Ascending aorta (tissue), 2 donors: ENCODE data around the gene ADNP2. TPM values are rescaled to one million over a fixed set of nuclear protein-coding genes. Genes with fewer than 3 reads are reported as not detected.

Experiments
- DNase-seq, 2 donors: peaks; one replicate each; pipeline ENCODE4 v3.0.0-alpha.2; 2019; ENCODE audit warnings: low spot score in 2 of 2
- H3K27ac ChIP-seq, 2 donors: fragments of 200-600 bp; sonication (generic); one replicate each; pipeline ENCODE4 v1.5.1; 2016 to 2017; ENCODE audit warnings: mild to moderate bottlenecking in 1 of 2
- H3K27me3 ChIP-seq: fragments of 200-600 bp; sonication (generic); one replicate; pipeline ENCODE4 v1.5.1; 2017
- H3K36me3 ChIP-seq, 2 donors: fragments of 200-600 bp; sonication (generic); one replicate each; pipeline ENCODE4 v1.5.1; 2016
- H3K4me1 ChIP-seq, 2 donors: fragments of 200-600 bp; sonication (generic); one replicate each; pipeline ENCODE4 v1.5.1; 2016 to 2017; ENCODE audit warnings: mild to moderate bottlenecking in 1 of 2
- H3K4me3 ChIP-seq, 2 donors: fragments of 200-600 bp; sonication (generic); one replicate each; pipeline ENCODE4 v1.5.1; 2016 to 2017; ENCODE audit warnings: mild to moderate bottlenecking in 1 of 2
- H3K9me3 ChIP-seq, 2 donors: fragments of 200-600 bp; sonication (generic); one replicate each; pipeline ENCODE4 v1.5.1; 2016
- CTCF ChIP-seq, 3 experiments: fragments of 200-600 bp in 2 of 3; fragments of 450-650 bp in 1 of 3; sonication (generic) in 2 of 3; IDR thresholded peaks; one replicate each; pipeline ENCODE4 v1.5.1; 2016 to 2019; ENCODE audit warnings: antibody characterized with exemption in 3 of 3, mild to moderate bottlenecking in 1 of 3, moderate library complexity in 1 of 3
- intact Hi-C: fragments of 100-400 bp; cut with DNase I; formaldehyde crosslinking; loops from one replicate; pipeline ENCODE4 v1.15.1; 2023
- total RNA-seq: library from RNA; depleted of rRNA; stranded (reverse); fragments of >200 nt; gene quantifications from one replicate; pipeline ENCODE4 v1.1.0, GENCODE V29; 2016

Gene ADNP2
- total RNA-seq, 1 donor from 2014 or later = 6.8 TPM

GRCh38 chr18:80172056-80172455 is 63.0 kb downstream of the ADNP2 start:
- no peaks in the 10 kb centered on the region for H3K9me3 ChIP-seq
- no peak for DNase-seq
- intact Hi-C loops = no loop called here
- no peak overlapping the region for H3K27ac ChIP-seq
- no peaks in the 10 kb centered on the region for H3K4me1 ChIP-seq
- no peaks in the 10 kb centered on the region for H3K27me3 ChIP-seq
- no peak for TF ChIP-seq CTCF (IDR thresholded peaks at IDR 0.05)
- no peaks in the 10 kb centered on the region for H3K36me3 ChIP-seq
- H3K4me3 ChIP-seq = no peak overlapping the region

GRCh38 chr18:80173060-80173459 is 64.0 kb downstream of the ADNP2 start:
- Histone ChIP-seq H3K4me1 (no peaks in the 10 kb centered on the region), H3K27me3 (no peaks in the 10 kb centered on the region), H3K9me3 (no peaks in the 10 kb centered on the region), H3K36me3 (no peaks in the 10 kb centered on the region), H3K27ac (no peak overlapping the region), H3K4me3 (no peak overlapping the region)
- DNase-seq = no peak
- intact Hi-C loops = no loop called here
- TF ChIP-seq CTCF (IDR thresholded peaks at IDR 0.05) = no peak

- TF ChIP-seq CTCF (IDR thresholded peaks at IDR 0.05) = no peak
- intact Hi-C loops = no loop called here
- Histone ChIP-seq H3K4me1 (no peaks in the 10 kb centered on the region), H3K9me3 (no peaks in the 10 kb centered on the region), H3K4me3 (no peak overlapping the region), H3K27me3 (no peaks in the 10 kb centered on the region), H3K27ac (no peak overlapping the region), H3K36me3 (no peaks in the 10 kb centered on the region)
- DNase-seq = no peak
Measured at GRCh38 chr18:80175451-80176204, 66.6 kb downstream of the ADNP2 start.

- Histone ChIP-seq H3K4me1 (no peaks in the 10 kb centered on the region), H3K4me3 (no peak overlapping the region), H3K27me3 (no peaks in the 10 kb centered on the region), H3K9me3 (no peaks in the 10 kb centered on the region), H3K36me3 (no peaks in the 10 kb centered on the region), H3K27ac (no peak overlapping the region)
- no peak for TF ChIP-seq CTCF (IDR thresholded peaks at IDR 0.05)
- intact Hi-C loops = no loop called here
- no peak for DNase-seq
Measured at GRCh38 chr18:80176334-80177073, 67.4 kb downstream of the ADNP2 start.

- no peaks in the 10 kb centered on the region for H3K9me3 ChIP-seq
- H3K36me3 ChIP-seq = no peaks in the 10 kb centered on the region
- H3K4me1 ChIP-seq = no peaks in the 10 kb centered on the region
- intact Hi-C loops = no loop called here
- TF ChIP-seq CTCF (IDR thresholded peaks at IDR 0.05) = no peak
- no peak for DNase-seq
- H3K27ac ChIP-seq = no peak overlapping the region
- H3K27me3 ChIP-seq = no peaks in the 10 kb centered on the region
- no peak overlapping the region for H3K4me3 ChIP-seq
Measured at GRCh38 chr18:80177128-80177527, 68.1 kb downstream of the ADNP2 start.
